HG02852 (cell line): ENCODE results near the gene ABHD6.

Source experiments
- ATAC-seq: cut with Tn5 transposase; IDR thresholded peaks from one replicate; pipeline ENCODE4 v1.9.1; 2021; ENCODE audit warnings: mild to moderate bottlenecking, moderate library complexity; ENCODE audit not compliant: unreplicated experiment

The ABHD6 gene

DNA sequence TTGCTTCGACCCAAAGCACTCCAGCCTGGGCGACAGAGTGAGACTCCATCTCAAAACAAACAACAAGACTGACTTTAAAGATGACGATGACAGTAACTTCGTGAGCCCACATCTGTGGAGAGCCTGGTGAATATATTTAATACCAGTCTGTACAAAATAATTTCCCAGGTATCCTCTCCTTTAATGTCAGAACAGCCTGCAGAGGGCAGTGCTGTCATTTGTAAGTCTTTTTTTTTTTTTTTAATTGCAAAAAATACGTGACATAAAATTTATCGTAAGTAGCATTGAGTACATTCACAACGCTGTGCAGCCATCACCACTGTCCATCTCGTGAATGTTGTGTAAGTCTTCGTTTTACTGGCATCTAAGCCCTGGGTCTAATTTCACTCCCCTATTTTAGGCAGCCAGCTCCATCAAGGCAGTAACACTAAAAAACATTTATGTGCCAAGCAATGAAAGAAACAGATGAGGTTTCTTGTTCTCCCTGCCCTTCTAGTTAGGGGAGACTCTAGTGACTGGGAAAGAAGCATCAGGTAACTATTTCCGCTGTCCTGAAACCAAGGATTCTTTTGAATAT is 70.1 kb downstream of the ABHD6 start:
- ATAC-seq, result no peak

DNA sequence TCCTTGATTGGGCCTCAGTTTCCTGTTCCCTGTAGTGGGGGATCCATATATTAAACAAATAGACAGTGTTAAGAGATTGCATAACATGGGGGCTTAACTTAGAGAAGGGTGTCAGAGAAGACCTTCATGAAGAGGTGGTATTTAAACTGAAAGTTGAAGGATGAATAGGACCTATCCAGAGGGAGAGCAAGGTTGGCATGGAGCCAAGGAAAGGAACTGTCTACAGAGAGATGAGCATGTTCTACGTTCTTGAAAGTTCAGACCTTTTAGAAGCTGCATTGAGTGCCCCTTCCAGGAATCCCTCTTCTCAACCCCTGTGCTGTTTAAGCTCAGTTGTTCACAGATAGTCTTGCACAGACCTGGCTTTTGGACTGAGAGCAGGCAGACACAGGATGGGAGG is 71.1 kb downstream of the ABHD6 start:
- no peak for ATAC-seq

DNA sequence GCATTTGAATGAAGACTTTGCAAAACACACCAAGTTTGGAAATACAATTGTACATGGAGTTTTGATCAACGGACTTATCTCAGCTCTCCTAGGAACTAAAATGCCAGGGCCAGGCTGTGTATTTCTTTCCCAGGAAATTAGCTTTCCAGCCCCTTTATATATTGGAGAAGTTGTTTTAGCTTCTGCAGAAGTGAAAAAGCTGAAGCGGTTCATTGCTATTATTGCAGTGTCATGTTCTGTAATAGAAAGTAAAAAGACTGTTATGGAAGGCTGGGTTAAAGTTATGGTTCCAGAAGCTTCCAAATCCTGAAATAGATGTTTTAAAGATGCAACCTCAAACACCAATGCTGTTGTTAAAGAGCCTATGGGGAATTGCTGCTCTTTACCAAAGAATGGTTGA is 80.2 kb downstream of the ABHD6 start:
- ATAC-seq, result no peak

- ATAC-seq, result no peak
Measured at GRCh38 chr3:58321791-58322190, 84.2 kb downstream of the ABHD6 start.

- ATAC-seq, result no peak
Measured at GRCh38 chr3:58322793-58323192, 85.2 kb downstream of the ABHD6 start.

DNA sequence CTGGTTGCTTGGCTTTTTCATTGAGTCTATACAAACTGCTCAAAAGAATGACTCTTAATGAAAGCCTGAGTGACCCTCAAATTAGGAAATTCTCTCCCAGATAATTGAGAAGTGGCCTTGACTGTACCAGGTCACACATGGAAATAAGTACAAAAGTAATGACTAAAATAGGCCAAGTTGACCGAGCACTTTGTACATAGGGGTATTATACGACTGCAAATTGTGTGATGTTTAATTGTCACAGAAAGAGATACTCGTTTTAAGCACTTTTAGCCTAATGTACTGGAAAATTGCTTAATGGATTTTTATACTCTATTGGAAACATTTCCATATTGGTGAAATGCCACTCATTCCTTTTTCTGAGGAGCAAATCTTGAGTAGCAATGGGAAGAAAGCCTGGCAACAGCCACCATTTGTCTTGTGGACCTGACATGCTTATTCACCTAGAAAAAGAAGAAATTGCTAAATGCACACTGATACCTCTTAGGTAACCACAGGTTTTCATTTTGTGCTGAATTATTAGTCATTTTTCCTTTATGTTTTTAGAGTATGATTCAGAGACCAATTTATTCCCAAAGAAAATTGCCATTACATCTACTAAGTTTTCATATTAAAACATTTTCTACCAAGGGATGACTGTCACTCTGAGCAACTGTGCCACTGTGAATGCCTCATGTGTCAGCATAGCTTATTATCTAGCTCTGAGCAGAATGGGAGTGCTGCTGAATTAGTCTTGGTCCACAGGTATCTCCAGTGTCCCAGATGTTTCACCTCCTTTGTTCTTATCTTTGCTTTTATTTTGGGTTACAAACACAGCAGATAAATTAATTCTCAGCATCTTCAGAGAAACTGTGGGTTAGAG is 86.2 kb downstream of the ABHD6 start:
- no peak for ATAC-seq

GRCh38 chr3:58324391-58325390 is 87.1 kb downstream of the ABHD6 start:
- no peak for ATAC-seq

DNA sequence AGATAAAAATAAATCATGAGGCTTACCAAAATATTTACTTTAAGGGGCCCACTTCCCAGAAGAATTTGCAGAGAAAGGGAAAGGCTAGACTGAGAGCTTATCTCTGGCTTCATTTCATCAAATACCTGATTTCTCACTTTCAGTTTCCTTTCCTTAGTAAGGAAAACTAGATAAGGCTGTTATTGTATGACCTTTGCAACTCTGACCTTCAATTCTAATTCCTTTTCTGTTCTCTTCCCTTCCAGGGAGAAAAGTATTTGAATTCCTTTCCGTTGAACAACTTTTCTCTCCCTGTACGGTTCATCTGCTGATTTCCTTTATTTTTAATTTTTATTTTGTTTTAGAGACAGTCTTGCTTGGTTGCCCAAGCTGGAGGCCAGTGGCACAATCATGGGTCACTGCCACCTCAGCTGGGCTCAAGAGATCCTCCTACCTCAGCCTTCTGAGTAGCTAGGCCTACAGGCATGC is 88.0 kb downstream of the ABHD6 start:
- ATAC-seq, result no peak

GRCh38 chr3:58326267-58326900 is 88.8 kb downstream of the ABHD6 start:
- no peak for ATAC-seq

DNA sequence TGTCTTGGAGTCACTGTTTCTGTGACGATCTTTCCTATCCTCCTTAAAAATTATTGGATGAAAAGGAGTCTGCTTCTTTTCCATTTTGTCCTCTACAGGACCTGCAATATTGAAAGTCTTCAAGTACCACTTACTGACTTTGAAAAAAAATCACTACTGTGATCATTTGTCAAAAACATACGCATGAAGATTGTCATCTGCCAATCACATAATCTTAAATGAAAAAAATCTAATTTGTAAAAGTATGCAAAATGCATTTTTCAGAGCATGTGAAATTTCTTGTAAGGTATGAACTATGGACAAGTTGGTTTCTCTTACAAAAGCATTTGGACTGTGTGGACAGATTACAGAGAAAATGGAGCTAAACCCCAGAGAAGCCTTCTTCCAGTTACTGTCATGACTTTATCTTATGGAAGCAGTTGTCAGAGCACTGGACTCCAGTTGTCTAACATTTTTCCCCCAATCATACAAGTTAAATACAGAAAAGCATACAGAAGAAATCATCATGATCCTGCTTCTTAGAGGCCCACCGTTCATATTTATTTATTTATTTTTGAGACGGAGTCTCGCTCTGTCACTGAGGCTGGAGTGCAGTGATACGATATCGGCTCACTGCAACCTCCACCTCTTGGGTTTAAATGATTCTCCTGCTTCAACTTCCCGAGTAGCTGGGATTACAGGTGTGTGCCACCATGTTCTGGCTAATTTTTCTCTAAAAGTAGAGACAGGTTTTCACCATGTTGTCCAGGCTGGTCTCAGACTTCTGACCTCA is 91.7 kb downstream of the ABHD6 start:
- no peak for ATAC-seq

DNA sequence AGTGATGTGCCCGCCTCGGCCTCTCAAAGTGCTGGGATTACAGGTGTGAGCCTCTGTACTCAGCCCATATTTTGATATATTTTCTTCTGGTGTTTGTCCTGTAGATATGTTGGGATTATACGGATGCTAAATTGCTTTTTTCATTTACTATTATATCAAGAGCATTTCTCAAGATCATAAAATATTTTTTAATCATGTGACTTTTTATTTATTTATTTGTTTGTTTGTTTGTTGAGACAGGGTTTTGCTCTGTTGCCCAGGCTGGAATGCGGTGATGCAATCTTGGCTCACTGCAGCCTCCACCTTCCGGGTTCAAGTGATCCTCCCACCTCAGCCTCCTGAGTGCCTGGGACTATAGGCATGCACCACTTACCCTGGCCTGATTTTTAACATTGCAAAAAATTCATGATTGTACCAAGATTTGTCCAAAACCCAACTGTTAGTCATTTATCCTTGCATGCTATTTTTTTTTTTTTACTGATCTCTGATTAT is 92.4 kb downstream of the ABHD6 start:
- ATAC-seq, result no peak

DNA sequence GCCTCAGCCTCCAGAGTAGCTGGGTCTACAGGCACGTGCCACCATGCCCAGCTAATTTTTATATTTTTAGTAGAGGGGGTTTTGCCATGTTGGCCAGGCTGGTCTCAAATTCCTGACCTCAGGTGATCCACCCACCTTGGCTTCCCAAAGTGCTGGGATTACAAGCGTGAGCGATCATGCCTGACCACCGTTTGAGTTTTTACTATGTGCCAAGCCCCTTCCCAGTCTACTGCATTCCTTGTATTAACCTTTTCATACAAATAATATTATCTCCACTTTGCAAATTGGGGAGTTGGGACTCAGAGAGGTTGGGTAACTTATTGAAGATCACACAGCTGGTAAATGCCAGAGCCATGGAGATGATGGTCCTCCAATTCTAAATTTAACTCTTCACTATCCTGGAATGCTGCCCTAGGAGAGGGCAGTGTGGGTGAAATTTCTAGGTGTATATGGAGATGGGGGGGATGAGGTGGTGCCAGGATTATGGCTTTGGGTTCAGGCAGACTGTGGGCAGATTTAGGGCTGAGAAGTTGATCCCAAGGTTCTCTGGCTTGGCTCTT is 94.1 kb downstream of the ABHD6 start:
- ATAC-seq, result no peak

GRCh38 chr3:58332575-58333188 is 95.1 kb downstream of the ABHD6 start, which contains the start of gene PXK:
Gene PXK (plus strand): TSS chr3:58332892. CDS start chr3:58332989, 97 bp downstream.
- peak; percentile 93 for ATAC-seq

- ATAC-seq, result peak; percentile 35
Measured at GRCh38 chr3:58333206-58334012, 95.8 kb downstream of the ABHD6 start.

DNA sequence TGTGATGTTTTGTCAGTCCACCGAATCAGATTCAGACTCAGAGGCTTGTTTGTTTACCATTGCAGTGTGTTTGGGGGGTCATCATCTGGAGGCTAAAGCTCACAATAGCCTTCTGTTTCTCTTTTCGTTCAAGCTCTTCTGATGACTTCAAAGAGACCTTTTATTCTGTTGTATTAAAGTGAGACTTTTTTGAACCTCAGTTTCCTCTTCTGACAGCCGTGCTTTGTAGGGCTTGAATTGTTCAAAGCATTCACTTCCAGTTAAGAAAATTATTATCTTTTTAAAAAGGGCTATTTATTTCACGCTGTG is 96.4 kb downstream of the ABHD6 start:
- no peak for ATAC-seq

- no peak for ATAC-seq
Measured at GRCh38 chr3:58334506-58334884, 96.9 kb downstream of the ABHD6 start.

- no peak for ATAC-seq
Measured at GRCh38 chr3:58335652-58335947, 98.0 kb downstream of the ABHD6 start.

DNA sequence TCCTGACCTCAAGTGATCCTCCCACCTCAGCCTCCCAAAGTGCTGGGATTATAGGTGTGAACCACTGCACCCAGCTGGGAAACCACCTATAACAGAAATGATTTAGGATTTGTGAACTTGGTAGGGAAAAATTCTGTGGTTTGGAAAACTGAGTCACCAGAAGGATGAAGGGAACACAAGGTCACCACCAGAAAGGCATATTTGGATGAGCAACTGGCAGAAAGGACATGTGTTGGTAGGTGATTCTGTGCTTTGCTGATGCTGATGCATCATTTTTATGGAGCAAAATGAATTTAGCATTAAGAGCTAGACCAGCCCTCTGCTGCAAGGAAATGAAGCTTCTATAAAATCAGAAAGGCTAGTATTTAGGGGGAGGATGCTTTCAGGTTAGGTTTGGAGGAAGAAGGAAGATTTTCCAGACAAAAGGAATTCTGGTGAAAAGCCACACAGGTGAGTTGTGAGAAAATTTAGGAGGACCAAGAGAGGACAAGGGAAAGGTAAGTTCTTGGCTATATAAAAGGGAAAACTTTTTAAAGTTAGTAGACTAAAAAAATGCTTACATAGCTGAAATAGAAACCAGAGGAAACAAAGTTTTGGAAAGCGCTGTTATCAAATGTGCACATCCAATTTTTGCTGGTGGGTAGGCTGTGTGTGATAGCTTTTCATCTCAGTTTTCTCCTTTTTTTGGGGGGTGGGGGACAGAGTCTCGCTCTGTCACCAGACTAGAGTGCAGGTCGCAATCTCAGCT is 98.7 kb downstream of the ABHD6 start:
- no peak for ATAC-seq
